HG03103 (cell line): Measurements from ENCODE around the gene UGGT2.

Experiments used
- ATAC-seq: cut with Tn5 transposase; IDR thresholded peaks from one replicate; pipeline ENCODE4 v1.9.1; 2021; ENCODE audit warnings: low read depth; ENCODE audit not compliant: unreplicated experiment

Gene UGGT2

GRCh38 chr13:95754069-95754468 is 299.1 kb downstream of the UGGT2 start:
- ATAC-seq: no peak

GRCh38 chr13:95752677-95753076 is 300.5 kb downstream of the UGGT2 start:
- ATAC-seq: no peak
